GM12865 (cell line): ENCODE results near the gene LAT.
"Not testable (repeated sequence)": the region's sequence is repeated elsewhere in the genome, so short reads cannot be mapped to it uniquely, and the experiment has no call there.

Source experiments
- DNase-seq: peaks from one replicate; pipeline ENCODE4 v3.0.0; 2010; ENCODE audit warnings: low read depth
- H3K4me3 ChIP-seq: 2 replicates; pipeline ENCODE4 v1.5.1; 2011; ENCODE audit warnings: mild to moderate bottlenecking, low read depth, low read length, control low read depth
- CTCF ChIP-seq: IDR thresholded peaks from 2 replicates; pipeline ENCODE4 v1.5.1; 2011; ENCODE audit warnings: low read length, control low read depth, low read depth, inconsistent platforms; ENCODE audit not compliant: insufficient read depth; ENCODE audit errors: missing control alignments

Gene LAT

DNA sequence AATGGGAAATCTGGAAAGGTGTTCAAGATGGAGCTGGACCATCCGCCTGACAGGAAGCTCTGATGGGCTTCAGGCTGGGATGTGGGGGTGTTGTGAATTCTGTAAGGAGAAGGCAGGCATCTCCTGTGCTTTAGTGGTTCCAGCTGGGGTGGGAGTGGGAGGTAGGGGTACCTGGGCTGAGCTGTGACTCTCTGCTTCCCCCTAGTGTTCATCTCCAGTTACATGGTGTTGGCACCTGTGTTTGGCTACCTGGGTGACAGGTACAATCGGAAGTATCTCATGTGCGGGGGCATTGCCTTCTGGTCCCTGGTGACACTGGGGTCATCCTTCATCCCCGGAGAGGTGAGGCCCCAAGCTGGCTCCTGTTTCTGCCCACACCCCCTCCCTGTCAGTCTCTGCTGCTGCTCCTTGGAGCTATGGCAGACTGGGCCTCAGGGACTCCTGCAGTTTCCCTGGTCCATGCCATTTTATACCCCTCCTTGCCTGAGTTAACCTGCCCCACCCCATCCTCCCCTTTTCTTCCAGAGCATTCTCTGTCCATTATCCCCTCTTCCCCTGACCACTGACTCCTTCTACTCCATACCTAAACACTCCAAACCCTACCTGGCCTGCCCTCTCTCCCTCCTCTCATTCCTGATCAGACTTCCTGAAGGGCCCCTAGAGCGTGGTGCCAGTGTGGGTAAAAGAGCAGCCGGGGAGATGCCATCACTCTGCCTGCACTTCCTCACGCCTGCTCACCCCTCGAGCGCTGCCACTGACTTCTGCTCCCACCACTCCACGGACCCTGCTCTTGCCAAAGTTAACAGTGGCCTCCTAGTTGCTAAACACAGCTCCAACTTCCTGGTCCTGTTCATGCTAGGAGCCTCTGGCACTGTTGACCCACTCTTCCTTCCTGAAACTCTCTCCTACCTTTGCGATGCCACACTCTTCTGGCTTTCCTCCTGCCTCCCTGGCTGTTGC, 6.9 kb upstream of the LAT start:
- no peak overlapping the region for H3K4me3 ChIP-seq
- peak; percentile 61 for TF ChIP-seq CTCF
- peak; percentile 18 for DNase-seq

- not testable (repeated sequence) for H3K4me3 ChIP-seq, DNase-seq
These were observed 4.5 kb upstream of the LAT start for GRCh38 chr16:28980330-28980729.

- DNase-seq = no peak
- TF ChIP-seq CTCF = no peak
- H3K4me3 ChIP-seq = no peak overlapping the region
These were observed 3.9 kb upstream of the LAT start for GRCh38 chr16:28980929-28981328.

DNA sequence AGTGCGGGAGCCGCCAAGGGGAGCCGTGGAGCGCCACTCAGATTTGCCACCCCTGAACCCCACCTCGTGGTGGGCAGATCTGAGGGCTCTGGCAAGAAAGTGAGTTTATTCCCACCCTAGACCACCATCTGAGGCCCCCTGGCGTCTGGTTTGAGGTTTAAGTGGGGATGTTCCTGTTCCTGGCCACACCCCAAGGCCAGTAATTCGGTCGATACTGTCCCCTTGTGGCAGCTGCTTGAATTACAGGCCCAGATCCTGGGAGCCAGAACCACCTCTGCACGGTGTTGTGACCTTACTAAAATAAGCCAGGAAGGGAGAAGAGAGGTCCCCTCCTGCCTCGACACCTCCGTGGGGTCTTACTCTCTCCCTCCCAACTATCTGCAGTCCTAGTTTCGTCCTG, 3.3 kb upstream of the LAT start:
- TF ChIP-seq CTCF = peak; percentile 71
- no peak overlapping the region for H3K4me3 ChIP-seq
- DNase-seq = peak; percentile 55

DNA sequence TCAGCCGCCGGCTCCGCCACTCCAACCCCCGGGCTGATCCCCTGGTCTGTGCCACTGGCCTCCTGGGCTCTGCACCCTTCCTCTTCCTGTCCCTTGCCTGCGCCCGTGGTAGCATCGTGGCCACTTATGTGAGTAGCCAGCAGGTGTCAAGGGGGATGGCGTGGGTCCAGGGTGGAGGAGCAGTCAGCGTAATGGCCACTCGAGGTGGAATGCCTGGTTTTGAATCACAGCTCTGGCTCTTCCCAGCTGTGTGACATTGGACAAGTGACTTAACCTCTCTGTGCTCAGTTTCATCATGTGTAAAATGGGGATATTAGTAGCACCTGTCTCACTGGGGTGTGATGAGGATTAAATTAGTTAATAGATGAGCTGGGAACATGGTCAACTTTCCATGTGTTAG, 2.4 kb upstream of the LAT start:
- TF ChIP-seq CTCF = no peak
- no peak overlapping the region for H3K4me3 ChIP-seq
- DNase-seq = no peak

DNA sequence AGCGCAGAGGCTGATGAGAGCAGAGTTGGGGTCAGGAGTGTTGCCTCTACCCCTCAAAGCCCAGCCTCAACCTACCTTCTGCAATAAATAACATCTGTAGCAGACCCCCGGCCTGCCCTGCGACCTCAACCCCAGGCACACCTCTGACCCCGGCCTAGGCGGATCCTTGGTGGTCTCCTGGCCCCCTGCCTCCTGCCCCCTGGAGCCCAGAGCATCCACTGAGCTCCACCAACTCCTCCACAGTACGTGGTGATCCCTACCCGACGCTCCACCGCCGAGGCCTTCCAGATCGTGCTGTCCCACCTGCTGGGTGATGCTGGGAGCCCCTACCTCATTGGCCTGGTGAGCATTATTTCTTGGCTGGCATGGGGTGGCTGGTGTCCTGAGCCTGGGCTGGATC, 1.9 kb upstream of the LAT start:
- no peak for DNase-seq
- H3K4me3 ChIP-seq = no peak overlapping the region
- no peak for TF ChIP-seq CTCF

GRCh38 chr16:28983644-28984043, 1.2 kb upstream of the LAT start:
- no peak for TF ChIP-seq CTCF
- no peak for DNase-seq
- no peak overlapping the region for H3K4me3 ChIP-seq
